Measurements from ENCODE around the gene F2R. TPM values are rescaled to one million over a fixed set of nuclear protein-coding genes. Genes with fewer than 3 reads are reported as not detected.
A peak's percentile ranks its signal among the peaks of the same experiment; 100 is the strongest.

The F2R gene
- total RNA-seq, 4 donors from 2014 or later = 33.8 to 48.6 (median 45.7) TPM

- Histone ChIP-seq H3K27me3 (no peaks in the 10 kb centered on the region), H3K4me3 (no peak overlapping the region), H3K4me1 (peaks cover 8% of the 10 kb centered on the region), H3K9me3 (no peaks in the 10 kb centered on the region), H3K36me3 (no peaks in the 10 kb centered on the region), H3K27ac (no peak overlapping the region)
- WGBS = 88% methylated on average over 1 of the region's 1 CpG
- TF ChIP-seq EP300 (IDR thresholded peaks at IDR 0.05) = no peak
- no peak for TF ChIP-seq POLR2A (IDR thresholded peaks at IDR 0.05)
- no peak for TF ChIP-seq POLR2AphosphoS5 (IDR thresholded peaks at IDR 0.05)
- no peak for TF ChIP-seq CTCF (IDR thresholded peaks at IDR 0.05)
- no peak for DNase-seq (ENCODE audit: low spot score in 2 of 2)
Observed at GRCh38 chr5:76688212-76688611, 27.7 kb upstream of the F2R start.

- no peak overlapping the region for H3K4me3 ChIP-seq
- H3K27me3 ChIP-seq = no peaks in the 10 kb centered on the region
- H3K27ac ChIP-seq = no peak overlapping the region
- WGBS = 83% methylated on average over 3 of the region's 3 CpGs
- DNase-seq (ENCODE audit: low spot score in 2 of 2) = no peak
- peaks cover 8% of the 10 kb centered on the region for H3K4me1 ChIP-seq
- H3K36me3 ChIP-seq = no peaks in the 10 kb centered on the region
- TF ChIP-seq POLR2A (IDR thresholded peaks at IDR 0.05) = no peak
- no peak for TF ChIP-seq EP300 (IDR thresholded peaks at IDR 0.05)
- TF ChIP-seq CTCF (IDR thresholded peaks at IDR 0.05) = no peak
- no peak for TF ChIP-seq POLR2AphosphoS5 (IDR thresholded peaks at IDR 0.05)
- H3K9me3 ChIP-seq = no peaks in the 10 kb centered on the region
Observed at GRCh38 chr5:76688836-76689235, 27.1 kb upstream of the F2R start.

- Histone ChIP-seq H3K9me3 (no peaks in the 10 kb centered on the region), H3K27ac (no peak overlapping the region), H3K4me1 (peaks cover 8% of the 10 kb centered on the region), H3K36me3 (no peaks in the 10 kb centered on the region), H3K4me3 (no peak overlapping the region), H3K27me3 (no peaks in the 10 kb centered on the region)
- 82% methylated on average over 3 of the region's 3 CpGs for WGBS
- DNase-seq (ENCODE audit: low spot score in 2 of 2) = no peak
- TF ChIP-seq POLR2A (IDR thresholded peaks at IDR 0.05) (no peak), CTCF (IDR thresholded peaks at IDR 0.05) (no peak), EP300 (IDR thresholded peaks at IDR 0.05) (no peak), POLR2AphosphoS5 (IDR thresholded peaks at IDR 0.05) (no peak)
Observed at GRCh38 chr5:76689321-76690036, 26.4 kb upstream of the F2R start.

GRCh38 chr5:76690037-76690679 is 25.8 kb upstream of the F2R start:
- peaks cover 8% of the 10 kb centered on the region for H3K4me1 ChIP-seq
- TF ChIP-seq POLR2A (IDR thresholded peaks at IDR 0.05) = no peak
- TF ChIP-seq POLR2AphosphoS5 (IDR thresholded peaks at IDR 0.05) = no peak
- no peak for TF ChIP-seq CTCF (IDR thresholded peaks at IDR 0.05)
- TF ChIP-seq EP300 (IDR thresholded peaks at IDR 0.05) = no peak
- no peak overlapping the region for H3K4me3 ChIP-seq
- no peak for DNase-seq (ENCODE audit: low spot score in 2 of 2)
- H3K27ac ChIP-seq = peak overlapping the region; percentile 55
- no peaks in the 10 kb centered on the region for H3K9me3 ChIP-seq
- H3K36me3 ChIP-seq = no peaks in the 10 kb centered on the region
- 80% methylated on average over 3 of the region's 3 CpGs for WGBS
- no peaks in the 10 kb centered on the region for H3K27me3 ChIP-seq

GRCh38 chr5:76690704-76691466 is 25.0 kb upstream of the F2R start:
- 72% methylated on average over 7 of the region's 7 CpGs for WGBS
- no peaks in the 10 kb centered on the region for H3K36me3 ChIP-seq
- no peaks in the 10 kb centered on the region for H3K9me3 ChIP-seq
- TF ChIP-seq POLR2AphosphoS5 (IDR thresholded peaks at IDR 0.05) (peak in 1 of 3 donors; percentile 6), CTCF (IDR thresholded peaks at IDR 0.05) (no peak)
- peaks cover 8% of the 10 kb centered on the region for H3K4me1 ChIP-seq
- H3K4me3 ChIP-seq = no peak overlapping the region
- peak overlapping the region; percentile 55 for H3K27ac ChIP-seq
- H3K27me3 ChIP-seq = no peaks in the 10 kb centered on the region
- no peak for DNase-seq (ENCODE audit: low spot score in 2 of 2)

Data from suprapubic skin (tissue), 4 donors.